ENCODE results near the gene KAT2B.
A peak's percentile ranks its signal among the peaks of the same experiment; 100 is the strongest.
"Not testable (repeated sequence)": the region's sequence is repeated elsewhere in the genome, so short reads cannot be mapped to it uniquely, and the experiment has no call there.

The KAT2B gene

DNA sequence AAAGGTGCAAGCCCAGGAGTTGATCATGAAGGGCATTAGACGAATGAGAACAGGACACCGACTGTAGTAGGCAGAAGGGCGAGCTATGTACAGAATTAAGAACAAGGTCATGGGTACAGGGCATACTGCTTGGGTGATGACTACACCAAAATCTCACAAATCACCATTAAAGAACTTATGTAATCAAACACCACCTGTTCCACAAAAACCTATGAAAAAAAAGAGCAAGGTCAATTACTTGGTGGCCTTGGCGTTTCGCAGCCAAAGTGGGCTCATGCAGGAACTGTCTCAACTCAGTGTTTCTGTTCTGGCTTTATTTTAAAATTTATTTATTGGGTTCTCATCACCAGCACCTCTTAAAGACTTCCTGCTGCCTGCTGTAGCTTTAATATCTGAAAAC is 2.1 kb downstream of the KAT2B start:
- DNase-seq = no peak

DNA sequence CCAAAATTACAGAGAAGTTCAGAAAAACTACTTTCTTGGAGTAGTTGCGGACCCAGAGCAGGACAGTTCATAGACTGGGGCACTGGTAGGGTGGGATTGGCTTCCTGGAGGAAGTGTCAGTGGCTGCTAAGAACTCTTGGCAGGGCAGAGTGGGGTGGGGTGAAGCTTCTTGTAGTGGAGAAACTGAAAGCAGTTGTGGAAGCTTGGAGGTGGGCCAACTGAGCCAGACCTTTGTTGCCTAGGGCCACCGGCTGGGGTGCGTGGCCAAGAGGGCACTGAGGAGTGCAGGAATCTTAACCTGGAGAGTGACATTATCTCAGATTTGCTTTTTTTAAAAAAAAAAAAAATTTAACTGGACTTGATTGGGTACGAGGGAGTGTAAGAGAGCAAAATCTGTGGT is 3.1 kb downstream of the KAT2B start:
- no peak for DNase-seq

DNA sequence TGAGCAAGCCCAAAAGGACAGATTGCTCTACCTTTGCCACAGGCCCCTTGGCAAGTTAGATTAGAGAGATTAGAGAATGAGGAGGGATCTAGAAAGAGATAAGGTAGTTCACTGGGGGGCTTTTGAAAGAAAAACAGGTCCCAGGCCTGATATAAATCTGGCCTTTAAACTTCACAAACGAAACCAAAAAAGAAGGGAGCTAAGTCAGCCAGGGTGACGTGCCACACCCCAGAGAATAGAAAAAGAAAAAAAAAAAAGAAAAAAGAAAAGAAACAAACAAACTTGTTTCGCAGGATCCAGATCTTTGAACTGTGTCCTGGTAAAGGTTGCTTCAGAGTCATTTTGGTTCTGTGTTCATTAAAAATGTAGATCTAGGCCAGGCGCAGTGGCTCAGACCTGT is 3.6 kb downstream of the KAT2B start:
- DNase-seq = no peak

DNA sequence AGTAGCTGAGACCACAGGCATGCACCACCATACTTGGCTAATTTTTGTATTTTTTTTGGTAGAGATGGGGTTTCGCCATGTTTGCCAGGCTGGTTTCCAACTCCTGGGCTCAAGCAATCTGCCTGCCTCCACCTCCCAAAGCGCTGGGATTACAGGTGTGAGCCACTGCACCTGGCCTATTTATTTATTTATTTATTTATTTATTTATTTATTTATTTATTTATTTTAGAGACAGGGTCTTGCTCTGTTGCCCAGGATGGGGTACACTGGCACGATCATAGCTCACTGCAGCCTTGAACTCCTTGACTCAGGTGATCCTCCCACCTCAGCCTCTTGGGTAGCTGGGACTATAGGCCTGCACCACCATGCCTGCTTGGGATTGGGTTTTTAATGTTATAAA is 4.9 kb downstream of the KAT2B start:
- DNase-seq = not testable (repeated sequence)

DNA sequence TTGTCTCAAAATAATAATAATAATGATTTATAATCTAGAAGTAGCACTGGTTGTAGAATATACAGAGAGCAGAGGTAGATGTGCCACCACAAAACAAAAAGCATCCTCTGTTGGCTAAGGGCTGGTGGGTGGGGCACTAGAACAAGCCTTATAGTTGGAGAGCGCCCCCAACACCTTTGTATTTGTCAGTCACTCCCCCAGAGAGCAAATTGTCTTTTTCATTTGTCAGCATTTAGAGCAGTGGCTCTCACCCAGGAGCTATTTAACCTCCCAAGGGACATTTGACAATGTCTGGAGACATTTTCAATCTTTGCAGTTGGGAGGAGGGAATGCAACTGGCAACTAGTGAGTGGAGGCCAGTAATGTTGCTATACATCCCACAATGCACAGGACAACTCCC is 6.3 kb downstream of the KAT2B start:
- DNase-seq = no peak

DNA sequence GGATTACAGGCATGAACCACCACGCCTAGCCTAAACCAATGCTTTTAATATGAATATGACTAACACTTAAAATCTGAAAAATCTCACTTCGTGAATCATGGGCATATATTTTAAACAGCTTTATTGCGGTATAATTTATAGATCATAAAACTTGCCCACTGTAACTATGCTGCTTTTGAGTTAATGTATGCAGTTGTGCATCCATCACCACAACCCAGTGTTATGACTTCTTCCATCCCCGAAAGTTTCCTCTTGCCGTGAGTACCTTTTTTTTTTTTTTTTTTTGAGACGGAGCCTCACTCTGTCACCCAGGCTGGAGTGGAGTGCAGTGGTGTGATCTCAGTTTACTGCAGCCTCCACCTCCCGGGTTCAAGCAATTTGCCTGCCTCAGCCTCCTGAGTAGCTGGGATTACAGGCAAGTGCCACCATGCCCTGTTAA is 7.1 kb downstream of the KAT2B start:
- DNase-seq = no peak

DNA sequence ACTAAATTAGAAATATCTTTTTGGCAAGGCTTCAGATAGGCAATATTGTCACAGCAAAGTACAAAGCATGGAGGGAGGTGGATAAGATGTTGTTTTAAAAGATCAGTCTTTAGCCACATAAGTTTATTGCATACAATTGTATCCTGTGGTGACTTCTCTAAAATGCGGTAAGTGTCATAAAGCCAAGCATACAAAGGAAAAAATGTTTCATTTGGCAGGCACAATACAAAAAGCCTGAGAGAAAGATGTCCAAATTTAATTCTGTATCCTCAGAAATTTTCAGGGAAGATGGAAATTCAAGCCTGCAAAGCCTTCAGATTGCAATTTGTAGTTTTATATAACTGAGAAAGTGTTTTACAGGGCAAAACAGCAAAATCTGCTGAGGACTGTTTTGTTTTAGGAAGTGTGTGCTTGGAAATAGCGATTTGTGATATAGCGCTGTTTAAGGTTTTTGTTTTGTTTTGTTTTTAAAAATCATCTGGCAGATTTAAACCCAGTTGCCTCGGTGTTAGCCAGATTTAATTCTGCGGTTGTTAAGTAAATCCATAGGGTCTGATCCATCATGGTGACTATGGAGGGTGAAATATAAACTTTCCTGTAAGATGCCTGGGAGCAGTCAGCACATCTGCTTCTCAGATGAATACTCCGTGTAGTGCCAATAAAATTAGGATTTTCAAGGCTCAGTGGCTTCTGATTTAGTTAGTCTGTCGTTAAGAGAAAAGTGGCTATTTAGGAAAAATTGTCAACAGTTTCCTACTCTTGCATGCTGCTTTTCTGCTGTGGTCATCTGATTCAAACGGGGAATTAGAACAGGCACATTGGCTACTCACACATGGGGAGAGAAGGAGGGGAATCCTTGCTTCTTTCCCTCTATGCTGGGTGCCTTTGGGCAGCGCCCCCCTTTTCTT is 8.0 kb downstream of the KAT2B start:
- DNase-seq = no peak

DNA sequence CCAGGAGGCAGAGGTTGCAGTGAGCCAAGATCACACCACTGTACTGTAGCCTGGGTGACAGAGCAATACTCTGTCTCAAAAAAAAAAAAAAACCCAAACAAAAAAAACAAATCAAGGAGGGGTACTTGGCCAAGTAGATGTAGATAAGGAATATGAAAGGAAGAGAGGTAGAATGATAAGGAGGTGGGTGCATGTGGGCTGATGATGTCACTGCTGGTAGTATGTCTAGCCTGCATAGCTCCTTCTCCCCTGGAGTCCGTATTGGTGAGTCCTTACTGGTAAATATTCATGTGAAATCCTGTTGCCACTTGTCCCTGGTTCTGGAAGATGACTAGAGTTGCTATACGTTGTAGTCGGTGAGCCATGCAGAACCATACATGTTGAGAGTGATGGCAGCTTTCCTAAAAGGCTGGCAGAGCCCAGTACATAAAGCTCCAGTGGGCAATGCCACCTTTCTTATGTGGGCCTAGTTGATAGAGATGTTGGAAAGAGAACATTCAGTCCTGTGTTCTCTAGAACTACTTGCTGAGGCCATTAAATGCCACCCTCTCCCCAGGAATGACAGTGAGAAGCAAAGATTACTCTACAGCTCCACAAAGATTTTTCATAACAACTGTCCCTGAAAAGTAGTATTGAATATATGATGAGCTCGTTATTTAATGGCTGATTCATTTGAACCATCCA is 11.0 kb downstream of the KAT2B start:
- no peak for DNase-seq

DNA sequence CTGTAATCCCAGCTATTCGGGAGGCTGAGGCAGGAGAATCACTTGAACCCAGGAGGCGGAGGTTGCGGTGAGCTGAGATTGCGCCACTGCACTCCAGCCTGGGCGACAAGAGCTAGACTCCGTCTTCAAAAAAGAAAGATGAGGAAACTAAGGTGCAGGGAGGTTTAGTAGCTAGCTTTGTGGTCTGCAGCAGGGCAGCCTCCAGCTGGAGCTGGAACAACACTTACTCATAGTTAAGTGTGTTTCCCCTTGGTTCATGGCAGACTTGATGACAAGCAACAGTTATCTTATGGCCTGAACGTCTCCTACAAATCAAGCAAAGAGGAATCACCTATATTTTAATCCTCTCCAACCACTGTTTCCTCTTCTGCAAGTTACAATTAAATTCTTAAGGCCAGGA is 12.6 kb downstream of the KAT2B start:
- no peak for DNase-seq

DNA sequence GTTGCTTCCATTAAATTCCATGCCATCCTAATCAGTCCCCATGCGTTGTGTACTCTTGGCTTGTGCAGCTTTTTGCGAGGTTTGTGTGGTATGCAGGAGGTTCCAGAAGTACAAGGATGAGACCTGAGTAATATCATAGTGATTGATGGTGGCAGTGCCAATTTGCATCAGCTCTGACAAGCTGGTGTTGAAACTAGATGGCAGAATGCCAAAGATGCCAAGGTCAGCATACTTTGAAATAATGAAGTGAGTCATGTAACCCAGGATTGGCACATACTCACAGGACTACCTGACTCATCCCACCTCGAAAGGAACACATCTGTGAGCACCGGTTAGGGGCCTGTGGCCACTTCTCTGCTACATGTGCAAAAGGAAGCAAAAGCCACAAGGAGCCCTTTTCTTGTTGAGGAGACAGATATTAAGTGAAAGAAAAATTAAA is 14.3 kb downstream of the KAT2B start:
- DNase-seq = peak; percentile 44 to 60

DNA sequence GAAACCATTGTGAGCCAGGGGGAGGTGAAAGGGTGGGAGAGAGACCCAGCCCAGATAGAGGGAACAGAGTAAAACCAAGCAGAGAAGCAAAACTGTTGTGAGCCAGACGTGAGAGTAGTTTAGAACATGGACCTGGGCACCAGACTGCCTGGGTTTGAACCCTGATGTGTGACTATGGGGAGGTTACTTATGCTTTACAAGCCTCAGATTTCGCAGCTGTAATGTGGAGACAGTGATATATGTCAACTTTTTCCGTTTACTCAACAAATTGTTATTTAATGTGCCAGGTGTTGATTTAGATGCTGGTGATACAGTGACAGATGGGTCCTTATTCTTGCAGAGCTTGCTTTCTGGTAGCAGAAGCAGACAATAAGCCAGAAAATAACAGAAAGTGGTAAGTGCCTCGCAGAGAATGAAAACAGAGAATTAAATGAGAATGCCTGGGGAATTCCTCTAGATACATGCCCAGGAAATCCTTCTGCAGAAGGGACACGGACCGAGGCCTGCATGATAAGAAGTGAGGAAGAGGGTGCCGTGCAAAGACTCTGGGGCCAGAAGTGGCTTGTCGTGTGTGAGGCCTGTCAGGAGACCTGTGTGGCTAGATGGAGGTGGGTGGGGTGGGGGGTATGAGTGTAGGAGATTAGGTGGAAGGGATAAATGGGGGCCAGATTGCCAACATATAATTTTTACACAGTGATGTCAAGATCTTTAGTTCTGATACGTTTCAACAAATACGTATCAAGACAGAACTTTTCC is 15.0 kb downstream of the KAT2B start:
- DNase-seq = no peak

DNA sequence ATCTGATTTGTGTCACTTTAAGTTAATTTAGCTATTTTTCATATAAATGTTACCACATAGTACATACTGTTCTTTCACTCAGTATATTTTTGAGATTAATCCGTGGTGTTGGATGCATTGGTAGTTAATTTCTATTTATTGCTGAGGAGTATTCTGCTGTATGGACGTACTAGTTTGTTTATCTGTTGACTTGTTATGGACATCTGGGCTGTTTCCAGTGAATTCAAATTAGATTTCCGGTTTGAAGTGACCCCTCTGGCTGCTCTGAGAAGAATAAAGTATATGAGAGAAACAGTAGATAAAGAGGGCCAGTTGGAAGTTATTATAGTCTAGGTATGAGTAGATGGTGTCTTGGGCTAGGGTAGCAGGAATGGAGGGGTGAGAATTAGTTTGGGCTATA is 15.6 kb downstream of the KAT2B start:
- DNase-seq = no peak

DNA sequence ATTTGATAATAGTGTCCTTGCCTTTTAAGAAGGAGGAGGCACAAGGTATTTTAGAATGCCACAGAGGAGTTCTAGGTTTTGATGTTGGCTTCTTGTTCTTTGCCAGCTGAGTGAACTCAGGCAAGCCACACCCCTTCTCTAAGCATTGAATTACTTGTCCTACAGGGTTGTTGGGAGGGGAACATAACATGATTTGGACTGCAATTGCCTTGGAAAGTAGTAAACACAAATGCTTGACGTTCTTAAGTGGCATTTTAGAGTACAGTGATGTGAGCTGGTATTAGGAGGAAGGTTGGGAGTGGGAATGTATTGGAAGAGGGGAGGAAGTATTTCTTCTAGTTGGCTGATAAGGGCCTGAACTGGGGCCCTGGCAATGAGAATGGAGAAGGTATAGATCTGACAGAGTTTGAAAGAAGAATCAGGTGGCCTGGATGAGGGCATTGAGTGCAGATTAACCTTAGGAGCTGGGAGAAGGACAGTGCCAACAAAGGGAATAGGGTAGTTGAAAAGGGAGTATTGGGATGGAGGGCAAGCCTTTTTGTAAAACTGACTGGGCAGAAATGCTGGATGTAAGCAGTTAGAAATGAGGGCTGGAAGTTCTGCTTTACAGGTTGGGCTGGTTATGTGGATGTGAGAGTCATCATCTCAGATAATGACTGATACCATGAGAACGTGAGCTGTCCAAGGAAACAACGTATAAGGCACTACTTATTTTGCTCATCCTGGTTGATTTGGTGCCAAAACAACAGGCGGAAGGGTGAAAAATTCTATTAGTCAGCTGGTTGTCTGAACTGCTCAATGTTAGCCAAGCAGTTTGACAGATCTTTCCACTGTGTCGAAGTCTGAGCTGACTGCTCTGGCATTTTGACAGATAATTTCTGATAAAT is 16.7 kb downstream of the KAT2B start:
- peak in 1 of 2 donors; percentile 32 for DNase-seq

DNA sequence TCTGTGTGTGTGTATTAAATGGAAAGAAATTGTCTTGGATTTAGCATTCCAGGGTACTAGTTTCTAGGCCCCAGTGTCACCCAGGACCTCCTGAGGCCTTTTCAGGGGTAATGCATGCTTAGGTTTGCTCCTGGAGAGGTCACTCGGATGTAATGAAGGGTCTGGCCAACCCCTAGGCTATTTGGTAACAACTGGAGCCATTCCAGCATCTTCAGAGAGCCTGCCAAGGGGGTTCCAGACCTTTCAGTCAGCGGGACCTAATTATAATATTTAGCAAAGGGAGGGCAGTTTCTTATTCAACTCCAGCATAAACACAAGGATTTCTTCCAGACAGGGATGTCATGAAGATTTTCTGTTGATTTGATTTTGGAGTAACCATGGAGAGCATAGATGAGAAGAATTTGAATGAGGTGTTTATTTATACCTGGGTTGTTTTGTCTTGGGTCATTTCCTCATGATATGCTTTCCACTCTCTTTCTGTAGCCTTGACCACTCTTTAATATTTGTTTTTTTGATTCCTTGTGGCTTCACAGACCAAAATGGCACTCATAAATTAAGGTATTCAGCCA is 17.4 kb downstream of the KAT2B start:
- no peak for DNase-seq

DNA sequence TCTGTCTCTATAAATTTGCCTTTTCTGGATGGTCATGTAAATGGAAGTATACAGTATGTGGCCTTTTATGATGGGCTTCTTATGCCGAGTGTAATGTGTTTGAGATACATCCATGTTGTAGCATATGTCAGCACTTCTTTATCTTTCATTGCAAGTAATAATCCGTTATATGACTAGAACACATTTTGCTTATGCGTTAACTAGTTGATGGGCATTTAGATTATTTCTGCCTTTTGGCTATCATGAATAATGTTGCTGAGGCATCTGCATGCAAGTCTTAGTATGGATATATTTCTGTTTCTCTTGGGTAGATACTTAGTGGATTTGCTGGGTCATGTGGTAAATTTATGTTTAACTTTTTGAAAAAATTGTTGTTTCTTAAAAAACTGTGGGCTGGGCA is 19.7 kb downstream of the KAT2B start:
- DNase-seq = no peak

DNA sequence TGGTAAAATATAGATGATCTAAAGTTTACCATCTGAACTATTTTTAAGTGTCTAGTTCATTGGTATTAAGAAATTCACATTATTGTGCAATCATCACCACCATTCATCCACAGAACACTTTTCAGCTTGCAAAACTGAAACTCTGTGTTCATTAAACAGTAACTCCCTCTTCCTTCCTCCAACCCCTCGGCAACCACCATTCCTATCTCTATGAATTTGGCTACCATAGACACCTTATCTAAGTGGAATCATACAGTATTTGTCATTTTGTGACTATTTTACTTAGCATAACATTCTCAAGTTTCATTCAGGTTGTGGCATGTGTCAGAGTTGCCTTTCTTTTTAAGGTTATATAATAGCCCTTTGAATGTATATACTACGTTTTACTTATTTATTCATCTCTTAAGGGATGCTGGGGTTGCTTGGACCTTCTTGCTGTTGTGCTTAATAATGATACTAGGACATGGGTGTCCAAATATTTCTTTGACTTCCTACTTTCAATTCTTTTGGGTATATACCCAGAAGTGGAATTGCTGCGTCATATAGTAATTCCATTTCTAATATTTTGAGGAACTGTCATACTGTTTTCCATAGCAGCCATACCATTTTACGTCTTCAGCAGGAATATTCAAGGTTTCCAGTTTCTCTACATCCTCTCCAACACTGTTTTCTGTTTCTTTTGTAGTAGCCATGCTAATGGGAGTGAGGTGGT is 20.9 kb downstream of the KAT2B start:
- no peak for DNase-seq

DNA sequence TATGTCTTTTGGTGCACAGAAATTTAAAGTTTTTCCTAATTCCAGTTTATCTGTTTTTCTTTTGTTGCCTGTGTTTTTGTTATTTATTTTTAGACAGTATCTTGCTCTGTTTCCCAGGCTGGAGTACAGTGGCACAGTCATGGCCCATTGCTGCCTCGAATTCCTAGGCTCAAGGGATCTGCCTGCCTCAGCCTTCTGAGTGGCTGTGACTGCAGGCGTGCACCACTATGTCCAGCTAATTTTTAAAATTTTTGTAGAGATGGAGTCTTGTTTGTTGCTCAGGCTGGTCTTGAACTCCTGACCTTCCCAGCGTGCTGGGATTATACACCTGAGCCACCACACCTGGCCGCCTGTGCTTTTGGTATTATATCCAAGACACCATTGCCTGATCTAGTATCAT is 22.8 kb downstream of the KAT2B start:
- DNase-seq = no peak

DNA sequence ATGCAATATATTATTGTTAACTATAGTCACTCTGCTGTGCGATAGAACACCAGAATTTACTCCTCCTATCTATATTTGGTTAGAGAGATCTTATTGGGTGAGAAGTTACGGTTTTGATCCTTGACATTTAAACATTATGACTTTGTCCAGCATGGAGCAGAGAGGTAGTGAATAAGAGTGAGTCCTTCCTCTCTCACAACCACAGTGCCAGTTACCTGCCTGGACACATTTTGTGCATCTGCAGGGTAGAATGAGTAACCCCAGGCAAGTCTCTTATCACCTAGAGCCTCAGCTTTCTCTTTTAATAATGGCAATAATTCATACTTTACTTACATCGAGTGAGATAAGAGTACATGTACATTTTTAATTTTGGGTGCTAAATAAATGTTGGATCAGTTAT is 24.1 kb downstream of the KAT2B start:
- no peak for DNase-seq

DNA sequence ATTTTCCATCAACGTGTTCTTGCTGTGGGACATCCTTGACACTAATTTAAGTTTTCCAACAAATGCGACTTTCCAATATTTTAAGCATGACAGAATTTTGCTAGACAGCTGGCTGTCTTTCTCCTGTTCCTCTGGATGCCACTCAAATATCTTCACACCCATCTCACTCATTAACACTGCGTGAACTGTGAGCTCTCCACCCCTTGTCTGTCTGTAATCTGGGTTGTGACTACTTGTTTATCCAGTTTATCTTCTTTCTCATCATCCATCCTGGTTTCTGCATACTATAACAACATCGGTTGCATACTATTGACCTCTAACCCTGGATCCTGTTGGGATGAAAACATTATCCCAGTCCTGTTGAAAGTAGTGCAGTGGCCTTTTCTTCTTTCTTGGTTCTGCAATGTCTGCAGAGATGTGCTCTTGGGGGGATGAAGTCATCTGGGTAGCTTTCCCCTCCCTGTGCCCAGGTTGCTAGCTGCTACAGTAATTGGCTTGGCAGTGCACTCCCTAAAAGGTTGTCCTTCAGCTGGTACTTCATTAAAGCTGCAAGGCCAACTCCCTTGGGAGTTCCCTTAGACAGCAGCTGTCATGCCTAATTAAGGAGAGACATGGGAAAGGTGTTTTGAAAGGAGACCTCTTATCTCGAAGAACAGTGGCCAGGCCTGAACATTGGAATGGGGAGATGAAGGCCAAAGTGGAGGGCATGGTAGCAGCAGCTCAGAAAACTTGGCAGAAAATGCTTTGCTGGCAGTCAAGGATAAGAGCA is 24.7 kb downstream of the KAT2B start:
- DNase-seq = no peak

DNA sequence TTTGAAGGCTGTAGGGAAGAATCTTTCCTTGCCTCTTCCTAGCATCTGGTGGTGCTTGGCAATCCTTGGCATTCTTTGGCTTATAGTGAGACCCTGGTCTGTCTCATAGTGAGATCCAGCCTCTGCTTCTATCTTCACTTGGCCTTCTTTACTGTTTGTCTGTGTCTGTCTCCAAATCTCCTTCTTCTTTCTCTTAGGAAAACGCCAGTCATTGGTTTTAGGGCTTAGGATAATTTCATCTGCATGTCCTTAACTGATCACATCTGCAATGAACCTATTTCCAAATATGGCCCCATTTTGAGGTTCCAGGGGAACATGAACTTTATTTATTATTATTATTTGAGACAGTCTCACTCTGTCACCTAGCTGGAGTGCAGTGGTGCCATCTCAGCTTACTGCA is 25.8 kb downstream of the KAT2B start:
- no peak for DNase-seq
